Heart left ventricle (tissue), 16 donors: ENCODE data around the gene ARHGAP15. TPM values are rescaled to one million over a fixed set of nuclear protein-coding genes. Genes with fewer than 3 reads are reported as not detected.

Experiments
- ATAC-seq, 4 donors: fragments of 200-7000 bp; cut with Tn5 transposase; one replicate each; pipeline ENCODE4 v1.9.1; 2020 to 2022; ENCODE audit warnings: moderate library complexity in 4 of 4, mild to moderate bottlenecking in 3 of 4, moderate number of reproducible peaks in 1 of 4
- DNase-seq, 5 donors: peaks; one replicate each; pipeline ENCODE4 v3.0.0-alpha.2; 2020
- H3K27ac ChIP-seq, 12 donors: fragments of 200-600 bp; sonication (generic) in 4 of 12; one replicate each; pipeline versions ENCODE4 v1.5.0 to v1.8.0; 2016 to 2022; ENCODE audit warnings: mild to moderate bottlenecking in 2 of 12
- H3K27me3 ChIP-seq, 9 donors: fragments of 200-600 bp; sonication (generic) in 2 of 9; one replicate each; pipeline versions ENCODE4 v1.5.1 to v1.8.0; 2016 to 2022; ENCODE audit warnings: mild to moderate bottlenecking in 3 of 9
- H3K36me3 ChIP-seq, 9 donors: fragments of 200-600 bp; sonication (generic) in 2 of 9; one replicate each; pipeline versions ENCODE4 v1.5.0 to v1.8.0; 2018 to 2022; ENCODE audit warnings: mild to moderate bottlenecking in 2 of 9
- H3K4me1 ChIP-seq, 12 donors: fragments of 200-600 bp; sonication (generic) in 4 of 12; one replicate each; pipeline versions ENCODE4 v1.5.0 to v1.8.0; 2016 to 2022; ENCODE audit warnings: mild to moderate bottlenecking in 3 of 12
- H3K4me3 ChIP-seq, 12 donors: fragments of 200-600 bp; sonication (generic) in 4 of 12; one replicate each; pipeline versions ENCODE4 v1.5.0 to v1.8.0; 2017 to 2022; ENCODE audit warnings: mild to moderate bottlenecking in 9 of 12, moderate library complexity in 4 of 12
- H3K9me3 ChIP-seq, 12 donors: fragments of 200-600 bp; sonication (generic) in 4 of 12; one replicate each; pipeline versions ENCODE4 v1.5.0 to v1.8.0; 2016 to 2022; ENCODE audit warnings: mild to moderate bottlenecking in 1 of 12
- CTCF ChIP-seq, 12 donors: fragments of 200-600 bp; sonication (generic) in 4 of 12; IDR thresholded peaks; one replicate each; pipeline versions ENCODE4 v1.5.0 to v1.8.0; 2018 to 2022; ENCODE audit warnings: antibody characterized with exemption in 12 of 12, mild to moderate bottlenecking in 5 of 12
- POLR2A ChIP-seq, 2 donors: fragments of 450-650 bp; IDR thresholded peaks; one replicate each; pipeline ENCODE4 v1.6.1; 2017; ENCODE audit warnings: antibody characterized with exemption in 2 of 2, mild to moderate bottlenecking in 2 of 2, moderate library complexity in 2 of 2
- WGBS, 4 donors: extraction: QIAGEN DNeasy Blood & Tissue Kit in 2 of 4; methylation state at CpG; one replicate each; pipeline versions ENCODE4 v1.1.5 to v1.1.7; 2013 to 2018; 5-methylcytosine and 5-hydroxymethylcytosine counted together
- intact Hi-C, 10 donors: fragments of 100-400 bp; cut with DNase I; formaldehyde crosslinking; loops; one replicate each; pipeline versions ENCODE4 v1.11.1 to v1.14.2; 2022
- polyA plus RNA-seq, 2 donors: library from polyadenylated mRNA; stranded (reverse); fragments of 200-250 nt; gene quantifications; one replicate each; pipeline ENCODE4 v1.2.3, GENCODE V29; 2013
- total RNA-seq, 9 donors: library from RNA; depleted of rRNA in 2 of 9; stranded (reverse); fragments of >200 nt in 2 of 9; fragmentation: NEBNext Ultra II Directional in 3 of 9; extraction: Animal tissue kit (Norgen Biotek cat#: 25700) in 3 of 9; gene quantifications; one replicate each; pipeline versions ENCODE4 v1.1.0 to v1.2.4, GENCODE V29; 2016 to 2023
- donor health status: ischemic (EF 13 %, LVEDD 7.1; RV severe dilation, severe dysfunction).
- donor health status: healthy with polysubstance abuse.
- donor health status: DM: no; HTN: yes; CAD: no.
- donor health status: DM: no; HTN: no; CAD: no.
- donor health status: ischemic (EF 25% LVEDD 6.9; RV normal size, moderate dysfunction).
- donor health status: ischemic (EF 25% LVEDD 5.7; RV mildly dilated, moderate dysfunction).
- donor health status: healthy.
- donor health status: DM: yes; HTN: yes; CAD: no.
- donor health status: ischemic (EF 35%, LVEDD 5.7; RV mildly dilated, moderate dysfunction).
- donor health status: nonischemic (EF 11% LVEDD 7.7; RV severe dilation, severe dysfunction).
- donor health status: DM: yes; HTN: yes; CAD: no.
- donor health status: PGD.
- donor health status: ischemic (EF 29% LVEDD 5.4; RV normal size, mild dysfunction).
- donor health status: nonischemic (EF 23%, LVEDD 6.1; RV moderate dilation, normal function).

Gene ARHGAP15
- total and polyA plus RNA-seq, 11 donors = 1.3 to 8.7 (median 3.3) TPM

- DNase-seq (no peak), ATAC-seq (no peak)
- intact Hi-C loops = loop anchor here in 1 of 10 donors (5.0 kb wide), 1 partner anchor 39 kb away; no protein-coding TSS in a partner anchor
- TF ChIP-seq POLR2A (IDR thresholded peaks at IDR 0.05) = no peak
- no peak for TF ChIP-seq CTCF (IDR thresholded peaks at IDR 0.05)
- H3K9me3 ChIP-seq = no peaks in the 10 kb centered on the region
- H3K36me3 ChIP-seq = no peaks in the 10 kb centered on the region
- no peak overlapping the region for H3K4me3 ChIP-seq
- peaks cover 0 to 28% (median 6%) of the 10 kb centered on the region in 12 donors for H3K4me1 ChIP-seq
- H3K27me3 ChIP-seq = no peaks in the 10 kb centered on the region
- H3K27ac ChIP-seq = peak overlapping the region; percentile 63 to 90 (median 78)
Observed at GRCh38 chr2:143481733-143482132, 352.5 kb downstream of the ARHGAP15 start.

- intact Hi-C loops = loop anchor here in 1 of 10 donors (5.0 kb wide), 1 partner anchor 40 kb away; no protein-coding TSS in a partner anchor
Observed at GRCh38 chr2:143482316-143482715, 353.1 kb downstream of the ARHGAP15 start.

GRCh38 chr2:143482771-143483170 lies 353.6 kb downstream of the ARHGAP15 start:
- no peaks in the 10 kb centered on the region for H3K36me3 ChIP-seq
- peaks cover 0 to 28% (median 6%) of the 10 kb centered on the region in 12 donors for H3K4me1 ChIP-seq
- intact Hi-C loops = loop anchor here in 1 of 10 donors (5.0 kb wide), 1 partner anchor 40 kb away; no protein-coding TSS in a partner anchor
- no peaks in the 10 kb centered on the region for H3K27me3 ChIP-seq
- DNase-seq (peak in 1 of 5 donors; percentile 13), ATAC-seq (peak in 2 of 4 donors; percentile 71 to 76)
- TF ChIP-seq CTCF (IDR thresholded peaks at IDR 0.05) (no peak), POLR2A (IDR thresholded peaks at IDR 0.05) (no peak)
- H3K4me3 ChIP-seq = no peak overlapping the region
- H3K27ac ChIP-seq = peak overlapping the region; percentile 30 to 90 (median 75)
- 40 to 56% (median 47%) methylated on average over 4 of the region's 4 CpGs for WGBS, 4 donors
- H3K9me3 ChIP-seq = no peaks in the 10 kb centered on the region

More at GRCh38 chr2:143482316-143482715, 353.1 kb downstream of the ARHGAP15 start:
- H3K4me3 ChIP-seq = no peak overlapping the region
- H3K4me1 ChIP-seq = peaks cover 0 to 28% (median 6%) of the 10 kb centered on the region in 12 donors
- H3K27me3 ChIP-seq = no peaks in the 10 kb centered on the region
- H3K36me3 ChIP-seq = no peaks in the 10 kb centered on the region
- H3K27ac ChIP-seq = peak overlapping the region; percentile 30 to 90 (median 75)
- no peaks in the 10 kb centered on the region for H3K9me3 ChIP-seq
- peak in 1 of 5 donors; percentile 14 for DNase-seq
- WGBS, 4 donors = 61 to 75% (median 64%) methylated on average over 3 of the region's 3 CpGs
- TF ChIP-seq POLR2A (IDR thresholded peaks at IDR 0.05) (no peak), CTCF (IDR thresholded peaks at IDR 0.05) (no peak)
- peak in 3 of 4 donors; percentile 55 to 83 (median 77) for ATAC-seq

- Histone ChIP-seq H3K27ac (no peak overlapping the region), H3K4me1 (peaks cover 0 to 8% (median 0%) of the 10 kb centered on the region in 12 donors), H3K4me3 (no peak overlapping the region), H3K36me3 (no peaks in the 10 kb centered on the region), H3K27me3 (no peaks in the 10 kb centered on the region), H3K9me3 (no peaks in the 10 kb centered on the region)
- no peak for DNase-seq
- intact Hi-C loops = no loop called here
- TF ChIP-seq POLR2A (IDR thresholded peaks at IDR 0.05) (no peak), CTCF (IDR thresholded peaks at IDR 0.05) (no peak)
- WGBS, 4 donors = 41 to 59% (median 51%) methylated on average over 1 of the region's 1 CpG
- no peak for ATAC-seq
Observed at GRCh38 chr2:143486976-143487375, 357.8 kb downstream of the ARHGAP15 start.
